ENCODE data around the gene LRMDA.

Gene LRMDA

GRCh38 chr10:76315240-76315639 lies 883.8 kb downstream of the LRMDA start:
- Histone ChIP-seq H3K18ac (ENCODE audit: low read length) (no peak overlapping the region), H2AK5ac (ENCODE audit: low read length) (no peak overlapping the region), H3K9ac (ENCODE audit: low read length) (no peak overlapping the region), H3K56ac (ENCODE audit: low read length) (no peak overlapping the region), H3K23ac (ENCODE audit: low read length) (no peak overlapping the region), H2BK120ac (ENCODE audit: low read depth, low read length) (no peak overlapping the region), H2BK5ac (ENCODE audit: low read length) (no peak overlapping the region), H3K79me2 (ENCODE audit: control insufficient read depth, insufficient read depth, low read length) (no peaks in the 10 kb centered on the region), H2BK15ac (replicated peaks; ENCODE audit: low read depth) (no peak overlapping the region), H3K4me3 (ENCODE audit: low read length) (no peak overlapping the region), H3K4me1 (ENCODE audit: control insufficient read depth, low read depth, low read length) (no peaks in the 10 kb centered on the region), H3K27ac (ENCODE audit: low read depth, low read length) (no peak overlapping the region), H4K8ac (ENCODE audit: low read depth, low read length) (no peak overlapping the region), H3K36me3 (ENCODE audit: control insufficient read depth, insufficient read depth, low read length) (no peaks in the 10 kb centered on the region), H3K27me3 (ENCODE audit: insufficient read depth, low read length, poor library complexity) (no peaks in the 10 kb centered on the region), H3K79me1 (ENCODE audit: low read length) (no peaks in the 10 kb centered on the region), H3K4ac (ENCODE audit: low read depth, low read length) (no peak overlapping the region), H4K5ac (ENCODE audit: low read length) (no peak overlapping the region), H3K4me2 (ENCODE audit: low read length) (no peak overlapping the region)
- no peak for DNase-seq
- WGBS (ENCODE audit: extremely low coverage, insufficient coverage, low lambda C conversion rate), result no CpG with 5 or more reads among the region's 14 CpGs

- WGBS (ENCODE audit: extremely low coverage, insufficient coverage, low lambda C conversion rate), result no CpG with 5 or more reads among the region's 12 CpGs
- Histone ChIP-seq H3K18ac (ENCODE audit: low read length) (no peak overlapping the region), H3K27ac (ENCODE audit: low read depth, low read length) (no peak overlapping the region), H2BK120ac (ENCODE audit: low read depth, low read length) (no peak overlapping the region), H2BK15ac (replicated peaks; ENCODE audit: low read depth) (no peak overlapping the region), H3K79me1 (ENCODE audit: low read length) (no peaks in the 10 kb centered on the region), H4K8ac (ENCODE audit: low read depth, low read length) (no peak overlapping the region), H3K36me3 (ENCODE audit: control insufficient read depth, insufficient read depth, low read length) (no peaks in the 10 kb centered on the region), H3K23ac (ENCODE audit: low read length) (no peak overlapping the region), H2AK5ac (ENCODE audit: low read length) (no peak overlapping the region), H3K4me3 (ENCODE audit: low read length) (no peak overlapping the region), H2BK5ac (ENCODE audit: low read length) (no peak overlapping the region), H4K5ac (ENCODE audit: low read length) (no peak overlapping the region), H3K4me2 (ENCODE audit: low read length) (no peak overlapping the region), H3K9ac (ENCODE audit: low read length) (no peak overlapping the region), H3K27me3 (ENCODE audit: insufficient read depth, low read length, poor library complexity) (no peaks in the 10 kb centered on the region), H3K79me2 (ENCODE audit: control insufficient read depth, insufficient read depth, low read length) (no peaks in the 10 kb centered on the region), H3K56ac (ENCODE audit: low read length) (no peak overlapping the region), H3K4me1 (ENCODE audit: control insufficient read depth, low read depth, low read length) (no peaks in the 10 kb centered on the region), H3K4ac (ENCODE audit: low read depth, low read length) (no peak overlapping the region)
- DNase-seq, result no peak
Measured at GRCh38 chr10:76316234-76316633, 884.8 kb downstream of the LRMDA start.

- Histone ChIP-seq H2AK5ac (ENCODE audit: low read length) (no peak overlapping the region), H3K23ac (ENCODE audit: low read length) (no peak overlapping the region), H3K4me3 (ENCODE audit: low read length) (no peak overlapping the region), H3K27ac (ENCODE audit: low read depth, low read length) (no peak overlapping the region), H2BK120ac (ENCODE audit: low read depth, low read length) (no peak overlapping the region), H3K18ac (ENCODE audit: low read length) (no peak overlapping the region), H3K56ac (ENCODE audit: low read length) (no peak overlapping the region), H4K5ac (ENCODE audit: low read length) (no peak overlapping the region), H2BK5ac (ENCODE audit: low read length) (no peak overlapping the region), H3K9ac (ENCODE audit: low read length) (no peak overlapping the region), H3K36me3 (ENCODE audit: control insufficient read depth, insufficient read depth, low read length) (no peaks in the 10 kb centered on the region), H3K4me2 (ENCODE audit: low read length) (no peak overlapping the region), H3K27me3 (ENCODE audit: insufficient read depth, low read length, poor library complexity) (no peaks in the 10 kb centered on the region), H3K4ac (ENCODE audit: low read depth, low read length) (no peak overlapping the region), H3K79me2 (ENCODE audit: control insufficient read depth, insufficient read depth, low read length) (no peaks in the 10 kb centered on the region), H3K4me1 (ENCODE audit: control insufficient read depth, low read depth, low read length) (no peaks in the 10 kb centered on the region), H3K79me1 (ENCODE audit: low read length) (no peaks in the 10 kb centered on the region), H4K8ac (ENCODE audit: low read depth, low read length) (no peak overlapping the region), H2BK15ac (replicated peaks; ENCODE audit: low read depth) (no peak overlapping the region)
- no peak for DNase-seq
- 100% methylated on average over 1 of the region's 4 CpGs for WGBS (ENCODE audit: extremely low coverage, insufficient coverage, low lambda C conversion rate)
Measured at GRCh38 chr10:76317078-76317477, 885.7 kb downstream of the LRMDA start.

GRCh38 chr10:76318211-76318610 lies 886.8 kb downstream of the LRMDA start:
- Histone ChIP-seq H3K27me3 (ENCODE audit: insufficient read depth, low read length, poor library complexity) (no peaks in the 10 kb centered on the region), H3K36me3 (ENCODE audit: control insufficient read depth, insufficient read depth, low read length) (no peaks in the 10 kb centered on the region), H3K4me1 (ENCODE audit: control insufficient read depth, low read depth, low read length) (no peaks in the 10 kb centered on the region), H4K5ac (ENCODE audit: low read length) (no peak overlapping the region), H2BK5ac (ENCODE audit: low read length) (no peak overlapping the region), H3K4me2 (ENCODE audit: low read length) (no peak overlapping the region), H3K79me1 (ENCODE audit: low read length) (no peaks in the 10 kb centered on the region), H3K27ac (ENCODE audit: low read depth, low read length) (no peak overlapping the region), H3K56ac (ENCODE audit: low read length) (no peak overlapping the region), H3K9ac (ENCODE audit: low read length) (no peak overlapping the region), H2AK5ac (ENCODE audit: low read length) (no peak overlapping the region), H3K4me3 (ENCODE audit: low read length) (no peak overlapping the region), H3K79me2 (ENCODE audit: control insufficient read depth, insufficient read depth, low read length) (no peaks in the 10 kb centered on the region), H2BK15ac (replicated peaks; ENCODE audit: low read depth) (no peak overlapping the region), H3K4ac (ENCODE audit: low read depth, low read length) (no peak overlapping the region), H4K8ac (ENCODE audit: low read depth, low read length) (no peak overlapping the region), H3K18ac (ENCODE audit: low read length) (no peak overlapping the region), H3K23ac (ENCODE audit: low read length) (no peak overlapping the region), H2BK120ac (ENCODE audit: low read depth, low read length) (no peak overlapping the region)
- DNase-seq, result no peak
- no CpG with 5 or more reads among the region's 2 CpGs for WGBS (ENCODE audit: extremely low coverage, insufficient coverage, low lambda C conversion rate)

GRCh38 chr10:76319661-76320060 lies 888.2 kb downstream of the LRMDA start:
- WGBS (ENCODE audit: extremely low coverage, insufficient coverage, low lambda C conversion rate), result no CpG with 5 or more reads among the region's 4 CpGs

GRCh38 chr10:76324283-76324682 lies 892.9 kb downstream of the LRMDA start:
- no peaks in the 10 kb centered on the region for H3K36me3 ChIP-seq (ENCODE audit: control insufficient read depth, insufficient read depth, low read length)
- no peak overlapping the region for H3K4me3 ChIP-seq (ENCODE audit: low read length)
- H3K4ac ChIP-seq (ENCODE audit: low read depth, low read length), result no peak overlapping the region
- H2BK15ac ChIP-seq (replicated peaks; ENCODE audit: low read depth), result no peak overlapping the region
- DNase-seq, result no peak
- no peak overlapping the region for H2BK5ac ChIP-seq (ENCODE audit: low read length)
- H3K79me2 ChIP-seq (ENCODE audit: control insufficient read depth, insufficient read depth, low read length), result no peaks in the 10 kb centered on the region
- H3K79me1 ChIP-seq (ENCODE audit: low read length), result no peaks in the 10 kb centered on the region
- no peak overlapping the region for H2AK5ac ChIP-seq (ENCODE audit: low read length)
- H3K9ac ChIP-seq (ENCODE audit: low read length), result no peak overlapping the region
- H3K4me2 ChIP-seq (ENCODE audit: low read length), result no peak overlapping the region
- no peak overlapping the region for H2BK120ac ChIP-seq (ENCODE audit: low read depth, low read length)
- H3K27ac ChIP-seq (ENCODE audit: low read depth, low read length), result no peak overlapping the region
- H3K56ac ChIP-seq (ENCODE audit: low read length), result no peak overlapping the region
- no peaks in the 10 kb centered on the region for H3K4me1 ChIP-seq (ENCODE audit: control insufficient read depth, low read depth, low read length)
- WGBS (ENCODE audit: extremely low coverage, insufficient coverage, low lambda C conversion rate), result no CpG with 5 or more reads among the region's 6 CpGs
- no peak overlapping the region for H3K23ac ChIP-seq (ENCODE audit: low read length)
- H4K5ac ChIP-seq (ENCODE audit: low read length), result no peak overlapping the region
- H3K27me3 ChIP-seq (ENCODE audit: insufficient read depth, low read length, poor library complexity), result no peaks in the 10 kb centered on the region
- H4K8ac ChIP-seq (ENCODE audit: low read depth, low read length), result no peak overlapping the region
- H3K18ac ChIP-seq (ENCODE audit: low read length), result no peak overlapping the region

More at GRCh38 chr10:76319661-76320060, 888.2 kb downstream of the LRMDA start:
- Histone ChIP-seq H4K8ac (ENCODE audit: low read depth, low read length) (no peak overlapping the region), H3K4me1 (ENCODE audit: control insufficient read depth, low read depth, low read length) (no peaks in the 10 kb centered on the region), H3K4me3 (ENCODE audit: low read length) (no peak overlapping the region), H2BK120ac (ENCODE audit: low read depth, low read length) (no peak overlapping the region), H3K36me3 (ENCODE audit: control insufficient read depth, insufficient read depth, low read length) (no peaks in the 10 kb centered on the region), H3K27me3 (ENCODE audit: insufficient read depth, low read length, poor library complexity) (no peaks in the 10 kb centered on the region), H3K79me1 (ENCODE audit: low read length) (no peaks in the 10 kb centered on the region), H3K18ac (ENCODE audit: low read length) (no peak overlapping the region), H3K4ac (ENCODE audit: low read depth, low read length) (no peak overlapping the region), H3K9ac (ENCODE audit: low read length) (no peak overlapping the region), H3K4me2 (ENCODE audit: low read length) (no peak overlapping the region), H4K5ac (ENCODE audit: low read length) (no peak overlapping the region), H3K79me2 (ENCODE audit: control insufficient read depth, insufficient read depth, low read length) (no peaks in the 10 kb centered on the region), H3K27ac (ENCODE audit: low read depth, low read length) (no peak overlapping the region), H2AK5ac (ENCODE audit: low read length) (no peak overlapping the region), H2BK15ac (replicated peaks; ENCODE audit: low read depth) (no peak overlapping the region), H3K56ac (ENCODE audit: low read length) (no peak overlapping the region), H2BK5ac (ENCODE audit: low read length) (no peak overlapping the region), H3K23ac (ENCODE audit: low read length) (no peak overlapping the region)
- no peak for DNase-seq
